ENCODE measurements around the gene CRISP2.

Gene CRISP2

DNA sequence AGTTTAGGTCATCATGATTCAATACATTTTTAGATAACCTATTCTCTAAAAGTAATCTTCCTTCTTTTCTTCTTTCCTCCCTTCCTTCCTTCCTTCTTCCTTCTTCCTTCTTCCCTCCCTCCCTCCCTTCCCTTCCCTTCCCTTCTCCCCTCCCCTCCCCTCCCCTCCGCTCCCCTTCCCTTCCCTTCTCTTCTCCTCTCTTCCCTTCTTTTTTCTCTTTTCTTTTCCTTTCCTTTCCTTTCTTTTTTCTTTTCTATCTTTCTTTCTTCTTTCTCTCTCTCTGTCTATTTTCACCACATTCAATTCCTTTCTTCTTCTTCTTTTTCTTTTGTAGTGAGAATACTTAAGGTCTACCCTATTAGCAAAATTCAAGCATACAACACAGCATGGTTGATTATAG, 59.4 kb downstream of the CRISP2 start:
- Mint-ChIP-seq H3K4me3 (no peak overlapping the region), H3K9me3 (no peaks in the 10 kb centered on the region), H3K36me3 (ENCODE audit: low read depth) (no peaks in the 10 kb centered on the region), H3K27me3 (ENCODE audit: low read depth, poor library complexity) (peaks cover 4% of the 10 kb centered on the region), H3K27ac (no peak overlapping the region), H3K4me1 (no peaks in the 10 kb centered on the region)
- TF ChIP-seq, protein P1, sequence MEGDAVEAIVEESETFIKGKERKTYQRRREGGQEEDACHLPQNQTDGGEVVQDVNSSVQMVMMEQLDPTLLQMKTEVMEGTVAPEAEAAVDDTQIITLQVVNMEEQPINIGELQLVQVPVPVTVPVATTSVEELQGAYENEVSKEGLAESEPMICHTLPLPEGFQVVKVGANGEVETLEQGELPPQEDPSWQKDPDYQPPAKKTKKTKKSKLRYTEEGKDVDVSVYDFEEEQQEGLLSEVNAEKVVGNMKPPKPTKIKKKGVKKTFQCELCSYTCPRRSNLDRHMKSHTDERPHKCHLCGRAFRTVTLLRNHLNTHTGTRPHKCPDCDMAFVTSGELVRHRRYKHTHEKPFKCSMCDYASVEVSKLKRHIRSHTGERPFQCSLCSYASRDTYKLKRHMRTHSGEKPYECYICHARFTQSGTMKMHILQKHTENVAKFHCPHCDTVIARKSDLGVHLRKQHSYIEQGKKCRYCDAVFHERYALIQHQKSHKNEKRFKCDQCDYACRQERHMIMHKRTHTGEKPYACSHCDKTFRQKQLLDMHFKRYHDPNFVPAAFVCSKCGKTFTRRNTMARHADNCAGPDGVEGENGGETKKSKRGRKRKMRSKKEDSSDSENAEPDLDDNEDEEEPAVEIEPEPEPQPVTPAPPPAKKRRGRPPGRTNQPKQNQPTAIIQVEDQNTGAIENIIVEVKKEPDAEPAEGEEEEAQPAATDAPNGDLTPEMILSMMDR (IDR thresholded peaks at IDR 0.05) = no peak
- no peak for DNase-seq

DNA sequence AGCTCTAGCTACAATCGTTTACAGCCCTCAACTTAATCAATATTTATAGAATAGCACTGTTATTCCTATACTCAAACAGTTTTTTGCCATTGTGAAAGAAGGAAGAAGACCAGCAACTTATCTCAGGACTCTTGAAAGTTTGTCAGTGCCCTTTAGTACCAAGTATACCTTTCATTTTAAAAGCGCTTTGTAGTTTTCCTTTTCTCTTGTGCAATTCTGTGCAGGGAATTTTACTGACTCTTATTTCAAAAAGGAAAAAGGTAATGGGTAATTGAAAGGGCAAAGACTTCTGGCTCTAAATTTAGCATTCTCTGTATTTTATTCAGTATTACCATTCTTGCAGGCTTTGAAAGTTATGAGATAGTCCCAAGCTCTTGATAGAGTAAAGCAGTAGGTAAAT, 59.9 kb downstream of the CRISP2 start:
- peaks cover 4% of the 10 kb centered on the region for H3K27me3 Mint-ChIP-seq (ENCODE audit: low read depth, poor library complexity)
- H3K4me1 Mint-ChIP-seq = no peaks in the 10 kb centered on the region
- no peak overlapping the region for H3K27ac Mint-ChIP-seq
- TF ChIP-seq, protein P1 (IDR thresholded peaks at IDR 0.05) = no peak
- no peaks in the 10 kb centered on the region for H3K9me3 Mint-ChIP-seq
- DNase-seq = no peak
- H3K36me3 Mint-ChIP-seq (ENCODE audit: low read depth) = no peaks in the 10 kb centered on the region
- no peak overlapping the region for H3K4me3 Mint-ChIP-seq

DNA sequence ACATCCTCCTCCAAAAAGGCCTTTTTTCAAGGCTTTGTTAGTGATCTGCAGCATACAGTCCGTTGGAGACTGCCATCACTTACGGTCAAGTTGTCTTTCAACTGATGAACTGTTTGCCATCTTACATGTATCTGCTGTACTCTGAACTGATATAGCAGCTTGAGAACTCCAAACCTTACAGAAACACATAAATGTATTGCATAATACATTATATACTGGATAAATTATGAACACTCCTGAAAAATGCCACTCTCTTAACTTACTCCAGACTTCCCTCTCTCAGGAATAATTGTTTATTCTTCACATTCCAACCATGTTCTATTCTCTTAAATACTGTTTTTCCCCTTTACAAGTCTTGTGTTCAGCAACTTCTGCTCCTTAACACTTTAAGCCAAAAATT, 62.1 kb downstream of the CRISP2 start:
- Mint-ChIP-seq H3K4me1 (no peaks in the 10 kb centered on the region), H3K27me3 (ENCODE audit: low read depth, poor library complexity) (peaks cover 4% of the 10 kb centered on the region), H3K9me3 (no peaks in the 10 kb centered on the region), H3K4me3 (no peak overlapping the region), H3K27ac (no peak overlapping the region), H3K36me3 (ENCODE audit: low read depth) (no peaks in the 10 kb centered on the region)
- TF ChIP-seq, protein P1 (IDR thresholded peaks at IDR 0.05) = no peak
- DNase-seq = no peak

DNA sequence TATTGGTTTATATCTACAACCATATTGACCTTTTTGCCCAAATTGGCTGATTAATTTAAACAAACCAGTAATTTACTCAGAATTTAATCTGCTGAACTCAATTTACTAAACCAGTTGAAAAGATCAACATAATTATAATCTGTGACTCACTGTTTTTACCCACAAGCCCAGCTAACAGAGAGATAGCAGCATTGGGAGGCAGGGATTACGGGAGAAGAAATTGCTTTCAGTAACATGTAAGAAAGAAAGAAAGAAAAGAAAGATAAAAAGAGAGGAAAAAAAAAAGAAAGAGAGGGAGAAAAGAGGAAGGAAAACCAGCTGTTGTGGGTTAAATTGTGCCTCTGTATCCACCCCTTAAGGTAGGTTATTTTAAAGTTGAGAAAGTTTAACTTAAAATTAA, 63.4 kb downstream of the CRISP2 start:
- no peak for DNase-seq

DNA sequence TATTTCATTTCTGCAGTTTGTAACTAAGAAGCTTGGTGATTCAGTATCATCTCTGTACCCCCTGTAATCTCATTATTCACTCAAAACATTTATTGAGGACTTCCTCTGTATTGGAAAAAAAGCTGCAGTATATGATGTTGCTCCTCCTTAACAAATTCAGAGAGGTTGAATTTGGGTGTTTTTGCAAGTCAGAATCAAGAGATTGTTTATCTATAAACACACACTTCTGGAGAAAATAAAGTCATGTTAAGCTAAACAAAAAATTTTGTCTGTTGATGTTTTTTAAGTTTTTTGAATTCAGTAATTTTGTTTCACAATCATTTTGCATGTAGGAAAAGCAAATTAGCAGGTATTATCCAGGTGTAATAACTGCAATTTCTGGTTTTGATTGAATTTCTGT, 65.3 kb downstream of the CRISP2 start:
- Mint-ChIP-seq H3K27ac (no peak overlapping the region), H3K36me3 (ENCODE audit: low read depth) (no peaks in the 10 kb centered on the region), H3K4me1 (no peaks in the 10 kb centered on the region), H3K27me3 (ENCODE audit: low read depth, poor library complexity) (peaks cover 4% of the 10 kb centered on the region), H3K4me3 (no peak overlapping the region), H3K9me3 (no peaks in the 10 kb centered on the region)
- no peak for DNase-seq
- TF ChIP-seq, protein P1 (IDR thresholded peaks at IDR 0.05) = no peak

More for the DNA sequence above, 63.4 kb downstream of the CRISP2 start:
- Mint-ChIP-seq H3K9me3 (no peaks in the 10 kb centered on the region), H3K27ac (no peak overlapping the region), H3K36me3 (ENCODE audit: low read depth) (no peaks in the 10 kb centered on the region), H3K4me1 (no peaks in the 10 kb centered on the region), H3K4me3 (no peak overlapping the region), H3K27me3 (ENCODE audit: low read depth, poor library complexity) (peaks cover 4% of the 10 kb centered on the region)
- TF ChIP-seq, protein P1 (IDR thresholded peaks at IDR 0.05) = no peak

DNA sequence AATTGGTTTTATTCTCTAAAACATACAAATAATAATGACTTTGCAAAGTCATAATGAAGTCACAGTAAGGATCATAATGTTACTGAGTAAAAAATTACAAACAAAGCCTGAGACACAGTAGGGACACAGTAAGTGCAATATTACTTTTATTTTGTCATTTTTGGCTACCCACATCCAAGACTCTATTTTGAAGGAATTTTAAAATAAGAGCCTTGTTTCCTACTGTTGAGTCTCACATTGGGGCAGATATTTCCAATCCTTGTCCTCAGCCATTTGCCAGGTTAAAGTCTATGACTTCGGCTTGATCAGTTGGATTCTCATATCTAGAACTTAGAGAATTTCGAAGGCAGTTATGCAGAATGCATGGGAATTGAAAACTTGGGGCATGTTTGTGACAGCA, 65.9 kb downstream of the CRISP2 start:
- Mint-ChIP-seq H3K4me1 (no peaks in the 10 kb centered on the region), H3K4me3 (no peak overlapping the region), H3K27me3 (ENCODE audit: low read depth, poor library complexity) (peaks cover 4% of the 10 kb centered on the region), H3K27ac (no peak overlapping the region), H3K36me3 (ENCODE audit: low read depth) (no peaks in the 10 kb centered on the region), H3K9me3 (no peaks in the 10 kb centered on the region)
- no peak for DNase-seq
- TF ChIP-seq, protein P1 (IDR thresholded peaks at IDR 0.05) = no peak
